Panc1 (cell line): ENCODE measurements around the gene PKLR.

ENCODE experiments used
- POLR2AphosphoS5 ChIP-seq: IDR thresholded peaks from 2 replicates; pipeline ENCODE4 v1.6.1; 2012; ENCODE audit warnings: mild to moderate bottlenecking, low read depth, low read length, moderate library complexity
- SIN3A ChIP-seq: IDR thresholded peaks from 2 replicates; pipeline ENCODE4 v1.6.1; 2012; ENCODE audit warnings: low read depth, mild to moderate bottlenecking, low read length, moderate library complexity, borderline replicate concordance; ENCODE audit not compliant: insufficient read depth
- TCF7L2 ChIP-seq: IDR thresholded peaks from 2 replicates; pipeline ENCODE4 v1.6.1; 2011; ENCODE audit warnings: mild to moderate bottlenecking, low read depth, low read length, inconsistent platforms
- TF ChIP-seq, protein P1 (sequence below): fragments of 450-650 bp; IDR thresholded peaks from 2 replicates; pipeline ENCODE4 v1.5.1; 2017; ENCODE audit warnings: mild to moderate bottlenecking
- TF ChIP-seq, protein P2 (sequence below), 2 experiments: IDR thresholded peaks; 2 replicates each; pipeline ENCODE4 v1.6.1; 2011 to 2012; ENCODE audit warnings: low read depth in 2 of 2, control low read depth in 1 of 2, low read length in 1 of 2, mild to moderate bottlenecking in 1 of 2, moderate library complexity in 1 of 2; ENCODE audit not compliant: insufficient read depth in 1 of 2

DNA sequence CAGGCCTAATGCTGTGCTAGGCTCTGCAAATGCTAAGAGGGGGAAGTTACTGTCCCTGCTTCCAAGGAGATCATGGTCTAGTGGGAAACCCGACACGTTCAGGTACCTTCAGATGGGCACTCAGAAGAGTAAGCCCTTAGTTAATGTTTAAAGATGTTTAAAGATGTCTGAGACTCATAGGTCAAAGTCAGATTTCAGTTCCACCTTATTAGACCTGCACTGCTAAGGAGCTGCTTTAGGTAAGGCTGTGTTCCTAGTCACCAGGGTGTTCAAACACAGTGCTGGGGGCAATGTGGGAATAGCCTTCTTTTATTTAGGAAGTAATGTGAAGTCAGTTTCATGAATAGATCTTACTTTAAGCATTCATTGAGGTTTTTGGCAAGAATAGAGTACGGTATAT, 15.7 kb upstream of the PKLR start:
- TF ChIP-seq, protein P1, sequence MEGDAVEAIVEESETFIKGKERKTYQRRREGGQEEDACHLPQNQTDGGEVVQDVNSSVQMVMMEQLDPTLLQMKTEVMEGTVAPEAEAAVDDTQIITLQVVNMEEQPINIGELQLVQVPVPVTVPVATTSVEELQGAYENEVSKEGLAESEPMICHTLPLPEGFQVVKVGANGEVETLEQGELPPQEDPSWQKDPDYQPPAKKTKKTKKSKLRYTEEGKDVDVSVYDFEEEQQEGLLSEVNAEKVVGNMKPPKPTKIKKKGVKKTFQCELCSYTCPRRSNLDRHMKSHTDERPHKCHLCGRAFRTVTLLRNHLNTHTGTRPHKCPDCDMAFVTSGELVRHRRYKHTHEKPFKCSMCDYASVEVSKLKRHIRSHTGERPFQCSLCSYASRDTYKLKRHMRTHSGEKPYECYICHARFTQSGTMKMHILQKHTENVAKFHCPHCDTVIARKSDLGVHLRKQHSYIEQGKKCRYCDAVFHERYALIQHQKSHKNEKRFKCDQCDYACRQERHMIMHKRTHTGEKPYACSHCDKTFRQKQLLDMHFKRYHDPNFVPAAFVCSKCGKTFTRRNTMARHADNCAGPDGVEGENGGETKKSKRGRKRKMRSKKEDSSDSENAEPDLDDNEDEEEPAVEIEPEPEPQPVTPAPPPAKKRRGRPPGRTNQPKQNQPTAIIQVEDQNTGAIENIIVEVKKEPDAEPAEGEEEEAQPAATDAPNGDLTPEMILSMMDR: no peak
- TF ChIP-seq POLR2AphosphoS5: no peak
- no peak for TF ChIP-seq TCF7L2
- TF ChIP-seq, protein P2, sequence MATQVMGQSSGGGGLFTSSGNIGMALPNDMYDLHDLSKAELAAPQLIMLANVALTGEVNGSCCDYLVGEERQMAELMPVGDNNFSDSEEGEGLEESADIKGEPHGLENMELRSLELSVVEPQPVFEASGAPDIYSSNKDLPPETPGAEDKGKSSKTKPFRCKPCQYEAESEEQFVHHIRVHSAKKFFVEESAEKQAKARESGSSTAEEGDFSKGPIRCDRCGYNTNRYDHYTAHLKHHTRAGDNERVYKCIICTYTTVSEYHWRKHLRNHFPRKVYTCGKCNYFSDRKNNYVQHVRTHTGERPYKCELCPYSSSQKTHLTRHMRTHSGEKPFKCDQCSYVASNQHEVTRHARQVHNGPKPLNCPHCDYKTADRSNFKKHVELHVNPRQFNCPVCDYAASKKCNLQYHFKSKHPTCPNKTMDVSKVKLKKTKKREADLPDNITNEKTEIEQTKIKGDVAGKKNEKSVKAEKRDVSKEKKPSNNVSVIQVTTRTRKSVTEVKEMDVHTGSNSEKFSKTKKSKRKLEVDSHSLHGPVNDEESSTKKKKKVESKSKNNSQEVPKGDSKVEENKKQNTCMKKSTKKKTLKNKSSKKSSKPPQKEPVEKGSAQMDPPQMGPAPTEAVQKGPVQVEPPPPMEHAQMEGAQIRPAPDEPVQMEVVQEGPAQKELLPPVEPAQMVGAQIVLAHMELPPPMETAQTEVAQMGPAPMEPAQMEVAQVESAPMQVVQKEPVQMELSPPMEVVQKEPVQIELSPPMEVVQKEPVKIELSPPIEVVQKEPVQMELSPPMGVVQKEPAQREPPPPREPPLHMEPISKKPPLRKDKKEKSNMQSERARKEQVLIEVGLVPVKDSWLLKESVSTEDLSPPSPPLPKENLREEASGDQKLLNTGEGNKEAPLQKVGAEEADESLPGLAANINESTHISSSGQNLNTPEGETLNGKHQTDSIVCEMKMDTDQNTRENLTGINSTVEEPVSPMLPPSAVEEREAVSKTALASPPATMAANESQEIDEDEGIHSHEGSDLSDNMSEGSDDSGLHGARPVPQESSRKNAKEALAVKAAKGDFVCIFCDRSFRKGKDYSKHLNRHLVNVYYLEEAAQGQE (IDR thresholded peaks at IDR 0.05; ENCODE audit: insufficient read depth in 1 of 2, low read depth in 2 of 2, low read length in 1 of 2): no peak
- no peak for TF ChIP-seq SIN3A
